ENCODE results near the gene SECISBP2. TPM values are rescaled to one million over a fixed set of nuclear protein-coding genes. Genes with fewer than 3 reads are reported as not detected.
A peak's percentile ranks its signal among the peaks of the same experiment; 100 is the strongest.

SECISBP2 gene
- total RNA-seq, 2 experiments from 2014 or later: 42.8 to 45.8 TPM

- Mint-ChIP-seq H3K4me1 (ENCODE audit: low read depth) (peaks cover 20% of the 10 kb centered on the region), H3K36me3 (ENCODE audit: low read depth) (peaks cover 50% of the 10 kb centered on the region), H3K27ac (peak overlapping the region; percentile 15), H3K9me3 (no peaks in the 10 kb centered on the region), H3K27me3 (ENCODE audit: low read depth) (no peaks in the 10 kb centered on the region), H3K4me3 (no peak overlapping the region)
- CTCF ChIA-PET: no interaction called here
- intact Hi-C loops (cut with micrococcal nuclease): no loop called here
- DNase-seq: no peak
These were observed 35.7 kb downstream of the SECISBP2 start for GRCh38 chr9:89353989-89354388.

GRCh38 chr9:89354471-89354870 lies 36.2 kb downstream of the SECISBP2 start:
- intact Hi-C loops (cut with micrococcal nuclease): no loop called here
- DNase-seq: no peak
- peaks cover 53% of the 10 kb centered on the region for H3K36me3 Mint-ChIP-seq (ENCODE audit: low read depth)
- H3K4me1 Mint-ChIP-seq (ENCODE audit: low read depth): peaks cover 20% of the 10 kb centered on the region
- no peak overlapping the region for H3K4me3 Mint-ChIP-seq
- peak overlapping the region; percentile 14 for H3K27ac Mint-ChIP-seq
- H3K27me3 Mint-ChIP-seq (ENCODE audit: low read depth): no peaks in the 10 kb centered on the region
- no peaks in the 10 kb centered on the region for H3K9me3 Mint-ChIP-seq
- CTCF ChIA-PET: no interaction called here

GRCh38 chr9:89356782-89357181 lies 38.5 kb downstream of the SECISBP2 start:
- Mint-ChIP-seq H3K36me3 (ENCODE audit: low read depth) (peaks cover 60% of the 10 kb centered on the region), H3K27ac (no peak overlapping the region), H3K27me3 (ENCODE audit: low read depth) (no peaks in the 10 kb centered on the region), H3K4me3 (no peak overlapping the region), H3K9me3 (no peaks in the 10 kb centered on the region), H3K4me1 (ENCODE audit: low read depth) (peaks cover 12% of the 10 kb centered on the region)
- CTCF ChIA-PET: interaction anchor here (1.1 to 1.8 kb wide), 2 partner anchors 21 to 192 kb away, joined by 3 to 4 read pairs; no protein-coding TSS in a partner anchor
- intact Hi-C loops (cut with micrococcal nuclease): no loop called here
- no peak for DNase-seq

- no peaks in the 10 kb centered on the region for H3K9me3 Mint-ChIP-seq
- DNase-seq: no peak
- H3K27me3 Mint-ChIP-seq (ENCODE audit: low read depth): no peaks in the 10 kb centered on the region
- no peak overlapping the region for H3K4me3 Mint-ChIP-seq
- H3K36me3 Mint-ChIP-seq (ENCODE audit: low read depth): peaks cover 54% of the 10 kb centered on the region
- H3K4me1 Mint-ChIP-seq (ENCODE audit: low read depth): peaks cover 4% of the 10 kb centered on the region
- CTCF ChIA-PET: interaction anchor here (0.6 to 1.8 kb wide), 4 partner anchors 20 to 350 kb away, joined by 3 to 4 read pairs (median 3); no protein-coding TSS in a partner anchor
- H3K27ac Mint-ChIP-seq: no peak overlapping the region
- intact Hi-C loops (cut with micrococcal nuclease): no loop called here
These were observed 39.3 kb downstream of the SECISBP2 start for GRCh38 chr9:89357331-89358197.

GRCh38 chr9:89358376-89358916 lies 40.1 kb downstream of the SECISBP2 start:
- Mint-ChIP-seq H3K27ac (peak overlapping the region; percentile 63), H3K4me3 (no peak overlapping the region), H3K27me3 (ENCODE audit: low read depth) (no peaks in the 10 kb centered on the region), H3K4me1 (ENCODE audit: low read depth) (peaks cover 2% of the 10 kb centered on the region), H3K9me3 (no peaks in the 10 kb centered on the region), H3K36me3 (ENCODE audit: low read depth) (peaks cover 52% of the 10 kb centered on the region)
- intact Hi-C loops (cut with micrococcal nuclease): no loop called here
- no peak for DNase-seq
- CTCF ChIA-PET: interaction anchor here (0.6 to 1.8 kb wide), 2 partner anchors 190 to 350 kb away, joined by 3 to 4 read pairs; no protein-coding TSS in a partner anchor

GRCh38 chr9:89358985-89359384 lies 40.7 kb downstream of the SECISBP2 start:
- no peak overlapping the region for H3K4me3 Mint-ChIP-seq
- no peak for DNase-seq
- H3K27me3 Mint-ChIP-seq (ENCODE audit: low read depth): no peaks in the 10 kb centered on the region
- no peaks in the 10 kb centered on the region for H3K9me3 Mint-ChIP-seq
- CTCF ChIA-PET: interaction anchor here (1.5 kb wide), 1 partner anchor 190 kb away, joined by 3 read pairs; no protein-coding TSS in a partner anchor
- peak overlapping the region; percentile 63 for H3K27ac Mint-ChIP-seq
- no peaks in the 10 kb centered on the region for H3K4me1 Mint-ChIP-seq (ENCODE audit: low read depth)
- peaks cover 50% of the 10 kb centered on the region for H3K36me3 Mint-ChIP-seq (ENCODE audit: low read depth)
- intact Hi-C loops (cut with micrococcal nuclease): no loop called here

- H3K27me3 Mint-ChIP-seq (ENCODE audit: low read depth): no peaks in the 10 kb centered on the region
- H3K4me3 Mint-ChIP-seq: no peak overlapping the region
- DNase-seq: no peak
- intact Hi-C loops (cut with micrococcal nuclease): no loop called here
- H3K4me1 Mint-ChIP-seq (ENCODE audit: low read depth): no peaks in the 10 kb centered on the region
- peak overlapping the region; percentile 21 for H3K27ac Mint-ChIP-seq
- H3K9me3 Mint-ChIP-seq: no peaks in the 10 kb centered on the region
- peaks cover 48% of the 10 kb centered on the region for H3K36me3 Mint-ChIP-seq (ENCODE audit: low read depth)
- CTCF ChIA-PET: interaction anchor here (0.6 to 1.5 kb wide), 2 partner anchors 189 to 1266 kb away, joined by 3 to 4 read pairs; no protein-coding TSS in a partner anchor
These were observed 41.5 kb downstream of the SECISBP2 start for GRCh38 chr9:89359751-89360261.

GRCh38 chr9:89360465-89360864 lies 42.2 kb downstream of the SECISBP2 start:
- no peaks in the 10 kb centered on the region for H3K27me3 Mint-ChIP-seq (ENCODE audit: low read depth)
- H3K36me3 Mint-ChIP-seq (ENCODE audit: low read depth): peaks cover 43% of the 10 kb centered on the region
- DNase-seq: no peak
- CTCF ChIA-PET: interaction anchor here (0.6 to 1.5 kb wide), 3 partner anchors 188 to 1267 kb away, joined by 3 to 4 read pairs (median 3); no protein-coding TSS in a partner anchor
- H3K4me3 Mint-ChIP-seq: no peak overlapping the region
- intact Hi-C loops (cut with micrococcal nuclease): no loop called here
- no peaks in the 10 kb centered on the region for H3K4me1 Mint-ChIP-seq (ENCODE audit: low read depth)
- no peaks in the 10 kb centered on the region for H3K9me3 Mint-ChIP-seq
- H3K27ac Mint-ChIP-seq: no peak overlapping the region

GRCh38 chr9:89361031-89361430 lies 42.7 kb downstream of the SECISBP2 start:
- intact Hi-C loops (cut with micrococcal nuclease): no loop called here
- Mint-ChIP-seq H3K9me3 (no peaks in the 10 kb centered on the region), H3K27me3 (ENCODE audit: low read depth) (no peaks in the 10 kb centered on the region), H3K36me3 (ENCODE audit: low read depth) (peaks cover 41% of the 10 kb centered on the region), H3K27ac (no peak overlapping the region), H3K4me1 (ENCODE audit: low read depth) (no peaks in the 10 kb centered on the region), H3K4me3 (no peak overlapping the region)
- DNase-seq: no peak
- CTCF ChIA-PET: no interaction called here

- intact Hi-C loops (cut with micrococcal nuclease): no loop called here
- Mint-ChIP-seq H3K9me3 (no peaks in the 10 kb centered on the region), H3K4me3 (no peak overlapping the region), H3K36me3 (ENCODE audit: low read depth) (peaks cover 37% of the 10 kb centered on the region), H3K4me1 (ENCODE audit: low read depth) (peaks cover 4% of the 10 kb centered on the region), H3K27me3 (ENCODE audit: low read depth) (no peaks in the 10 kb centered on the region), H3K27ac (no peak overlapping the region)
- DNase-seq: no peak
- CTCF ChIA-PET: no interaction called here
These were observed 43.7 kb downstream of the SECISBP2 start for GRCh38 chr9:89361816-89362646.

- H3K27me3 Mint-ChIP-seq (ENCODE audit: low read depth): no peaks in the 10 kb centered on the region
- H3K27ac Mint-ChIP-seq: no peak overlapping the region
- peaks cover 4% of the 10 kb centered on the region for H3K4me1 Mint-ChIP-seq (ENCODE audit: low read depth)
- H3K36me3 Mint-ChIP-seq (ENCODE audit: low read depth): peaks cover 33% of the 10 kb centered on the region
- H3K9me3 Mint-ChIP-seq: no peaks in the 10 kb centered on the region
- no peak for DNase-seq
- CTCF ChIA-PET: no interaction called here
- intact Hi-C loops (cut with micrococcal nuclease): no loop called here
- no peak overlapping the region for H3K4me3 Mint-ChIP-seq
These were observed 44.5 kb downstream of the SECISBP2 start for GRCh38 chr9:89362647-89363310.

All from activated naive CD4-positive, alpha-beta T cell treated with anti-CD3 and anti-CD28 coated beads for 36 hours (primary cell).